Neuronal stem cell (in vitro differentiated cells): ENCODE results near the gene TRAPPC6A.
A peak's percentile ranks its signal among the peaks of the same experiment; 100 is the strongest.

Experiments
- DNase-seq: peaks from one replicate; pipeline ENCODE4 v3.0.0-alpha.2; 2013; ENCODE audit warnings: low spot score
- H2AFZ ChIP-seq: one replicate; pipeline ENCODE4 v1.6.1; 2013; ENCODE audit warnings: mild to moderate bottlenecking, low read length, inconsistent platforms
- H2AK5ac ChIP-seq: 2 replicates; pipeline ENCODE4 v1.6.1; 2013; ENCODE audit warnings: low read depth, mild to moderate bottlenecking, inconsistent platforms, low read length, moderate library complexity, mixed read lengths
- H2BK120ac ChIP-seq: 2 replicates; pipeline ENCODE4 v1.6.1; 2013; ENCODE audit warnings: low read depth, mild to moderate bottlenecking, inconsistent platforms, low read length, moderate library complexity, mixed read lengths
- H2BK12ac ChIP-seq: one replicate; pipeline ENCODE4 v1.6.1; 2013; ENCODE audit warnings: low read length, inconsistent platforms
- H2BK15ac ChIP-seq: 2 replicates; pipeline ENCODE4 v1.6.1; 2013; ENCODE audit warnings: mild to moderate bottlenecking, low read length, inconsistent platforms, mixed read lengths
- H2BK5ac ChIP-seq: one replicate; pipeline ENCODE4 v1.6.1; 2013; ENCODE audit warnings: inconsistent platforms, mild to moderate bottlenecking, low read length, moderate library complexity
- H3K14ac ChIP-seq: one replicate; pipeline ENCODE4 v1.6.1; 2013; ENCODE audit warnings: low read length, inconsistent platforms
- H3K18ac ChIP-seq: 2 replicates; pipeline ENCODE4 v1.6.1; 2013; ENCODE audit warnings: low read length, inconsistent platforms
- H3K23ac ChIP-seq: 2 replicates; pipeline ENCODE4 v1.6.1; 2013; ENCODE audit warnings: low read depth, mild to moderate bottlenecking, mixed read lengths, low read length, inconsistent platforms; ENCODE audit not compliant: poor library complexity
- H3K27ac ChIP-seq: replicated peaks from 3 replicates; pipeline ENCODE4 v1.5.1; 2013; ENCODE audit warnings: low read length, inconsistent platforms
- H3K27me3 ChIP-seq, 3 experiments: 2 replicates each; pipeline ENCODE4 v1.6.1; 2013; ENCODE audit warnings: low read length in 3 of 3, mild to moderate bottlenecking in 2 of 3, inconsistent platforms in 1 of 3, low read depth in 1 of 3, mixed read lengths in 1 of 3, moderate library complexity in 1 of 3; ENCODE audit not compliant: control insufficient read depth in 3 of 3, insufficient read depth in 3 of 3
- H3K36me3 ChIP-seq, 2 donors: replicated peaks in 1 of 2; 2 replicates each; pipeline ENCODE4 v1.6.1; 2013; ENCODE audit warnings: low read length in 2 of 2; ENCODE audit not compliant: control insufficient read depth in 2 of 2, insufficient read depth in 2 of 2
- H3K4ac ChIP-seq: 2 replicates; pipeline ENCODE4 v1.6.1; 2013; ENCODE audit warnings: inconsistent platforms, mild to moderate bottlenecking, low read length, moderate library complexity
- H3K4me1 ChIP-seq, 2 donors: 1 replicate in 1 of 2; 2 replicates in 1 of 2; pipeline ENCODE4 v1.6.1; 2013; ENCODE audit warnings: low read length in 2 of 2, low read depth in 1 of 2; ENCODE audit not compliant: control insufficient read depth in 2 of 2, insufficient read depth in 1 of 2
- H3K4me2 ChIP-seq: one replicate; pipeline ENCODE4 v1.6.1; 2013; ENCODE audit warnings: mild to moderate bottlenecking, low read length, inconsistent platforms; ENCODE audit not compliant: insufficient read depth, poor library complexity, severe bottlenecking
- H3K4me3 ChIP-seq, 2 donors: 2 replicates each; pipeline ENCODE4 v1.5.1; 2013; ENCODE audit warnings: low read length in 2 of 2, mild to moderate bottlenecking in 2 of 2, inconsistent platforms in 1 of 2, moderate library complexity in 1 of 2
- H3K79me1 ChIP-seq: one replicate; pipeline ENCODE4 v1.6.1; 2013; ENCODE audit warnings: low read depth, mild to moderate bottlenecking, inconsistent platforms, low read length, moderate library complexity
- H3K9ac ChIP-seq: one replicate; pipeline ENCODE4 v1.6.1; 2013; ENCODE audit warnings: mild to moderate bottlenecking, low read depth, low read length, inconsistent platforms; ENCODE audit not compliant: poor library complexity
- H3K9me3 ChIP-seq, 2 donors: replicated peaks in 1 of 2; 2 replicates each; pipeline versions ENCODE3 to v1.6.1; 2013; ENCODE audit warnings: low read length in 2 of 2, mild to moderate bottlenecking in 2 of 2, inconsistent platforms in 1 of 2, low read depth in 1 of 2, mixed read lengths in 1 of 2, moderate library complexity in 1 of 2; ENCODE audit not compliant: control insufficient read depth in 2 of 2, insufficient read depth in 1 of 2
- H4K8ac ChIP-seq: one replicate; pipeline ENCODE4 v1.6.1; 2013; ENCODE audit warnings: low read depth, mild to moderate bottlenecking, inconsistent platforms, low read length, moderate library complexity
- H4K91ac ChIP-seq: one replicate; pipeline ENCODE4 v1.6.1; 2013; ENCODE audit warnings: low read length, low read depth, mild to moderate bottlenecking, inconsistent platforms; ENCODE audit not compliant: poor library complexity
- WGBS, 2 donors: extraction: QIAGEN DNeasy Blood & Tissue Kit; methylation state at CpG; one replicate each; pipeline ENCODE4 v1.1.7; 2013; ENCODE audit warnings: missing lambda C conversion rate in 2 of 2, mixed read lengths in 1 of 2; ENCODE audit not compliant: insufficient read length in 2 of 2, insufficient replicate concordance in 1 of 2; ENCODE audit errors: extremely low coverage in 2 of 2; 5-methylcytosine and 5-hydroxymethylcytosine counted together

TRAPPC6A gene

GRCh38 chr19:45144431-45145269, 33.4 kb downstream of the TRAPPC6A start:
- peaks cover 20% of the 10 kb centered on the region for H3K79me1 ChIP-seq
- H4K8ac ChIP-seq, result no peak overlapping the region
- H3K27me3 ChIP-seq, result no peaks in the 10 kb centered on the region
- H2BK120ac ChIP-seq, result no peak overlapping the region
- H3K4me2 ChIP-seq, result no peak overlapping the region
- no peak overlapping the region for H2BK12ac ChIP-seq
- H2AFZ ChIP-seq, result no peak overlapping the region
- peaks cover 26 to 68% of the 10 kb centered on the region in 2 donors for H3K36me3 ChIP-seq
- H3K27ac ChIP-seq, result no peak overlapping the region
- no CpG with 5 or more reads among the region's 53 CpGs for WGBS, 2 donors
- no peak overlapping the region for H2AK5ac ChIP-seq
- no peak overlapping the region for H2BK15ac ChIP-seq
- H3K23ac ChIP-seq, result no peak overlapping the region
- no peak overlapping the region for H3K4me3 ChIP-seq
- H3K18ac ChIP-seq, result no peak overlapping the region
- no peak for DNase-seq
- peaks cover 0 to 2% of the 10 kb centered on the region in 2 donors for H3K9me3 ChIP-seq
- no peak overlapping the region for H2BK5ac ChIP-seq
- H3K4me1 ChIP-seq, result no peaks in the 10 kb centered on the region
- no peak overlapping the region for H3K4ac ChIP-seq
- H3K9ac ChIP-seq, result no peak overlapping the region
- no peak overlapping the region for H3K14ac ChIP-seq
- no peak overlapping the region for H4K91ac ChIP-seq

- H3K4me3 ChIP-seq, result no peak overlapping the region
Measured at GRCh38 chr19:45142726-45143110, 35.3 kb downstream of the TRAPPC6A start.

GRCh38 chr19:45142016-45142725, 35.9 kb downstream of the TRAPPC6A start:
- Histone ChIP-seq H2BK15ac (no peak overlapping the region), H3K23ac (no peak overlapping the region), H2AFZ (no peak overlapping the region), H2BK5ac (no peak overlapping the region), H4K91ac (no peak overlapping the region), H3K36me3 (peaks cover 24 to 59% of the 10 kb centered on the region in 2 donors), H4K8ac (no peak overlapping the region), H3K4me1 (peaks cover 1 to 8% of the 10 kb centered on the region in 2 donors), H2BK120ac (peak overlapping the region; percentile 47), H3K4ac (no peak overlapping the region), H3K79me1 (peaks cover 24% of the 10 kb centered on the region), H3K9me3 (peaks cover 0 to 2% of the 10 kb centered on the region in 2 donors), H3K27me3 (no peaks in the 10 kb centered on the region), H3K4me2 (no peak overlapping the region), H3K4me3 (no peak overlapping the region), H3K18ac (no peak overlapping the region), H3K9ac (no peak overlapping the region), H2AK5ac (no peak overlapping the region), H3K27ac (no peak overlapping the region), H2BK12ac (peak overlapping the region; percentile 10), H3K14ac (no peak overlapping the region)
- WGBS, 2 donors, result no CpG with 5 or more reads among the region's 33 CpGs
- no peak for DNase-seq

More at GRCh38 chr19:45142726-45143110, 35.3 kb downstream of the TRAPPC6A start:
- no peak overlapping the region for H2AK5ac ChIP-seq
- no peak overlapping the region for H4K91ac ChIP-seq
- no peak overlapping the region for H2BK12ac ChIP-seq
- H3K27ac ChIP-seq, result no peak overlapping the region
- H3K4me2 ChIP-seq, result no peak overlapping the region
- no peak overlapping the region for H3K9ac ChIP-seq
- H2BK120ac ChIP-seq, result peak overlapping the region; percentile 47
- H3K9me3 ChIP-seq, result peaks cover 0 to 2% of the 10 kb centered on the region in 2 donors
- no peak overlapping the region for H2BK15ac ChIP-seq
- DNase-seq, result no peak
- no peak overlapping the region for H3K23ac ChIP-seq
- H3K27me3 ChIP-seq, result no peaks in the 10 kb centered on the region
- no peak overlapping the region for H3K14ac ChIP-seq
- no peak overlapping the region for H2AFZ ChIP-seq
- H3K18ac ChIP-seq, result no peak overlapping the region
- H3K79me1 ChIP-seq, result peaks cover 24% of the 10 kb centered on the region
- no CpG with 5 or more reads among the region's 9 CpGs for WGBS, 2 donors
- H3K4me1 ChIP-seq, result peaks cover 0 to 6% of the 10 kb centered on the region in 2 donors
- peaks cover 26 to 62% of the 10 kb centered on the region in 2 donors for H3K36me3 ChIP-seq
- H2BK5ac ChIP-seq, result no peak overlapping the region
- H3K4ac ChIP-seq, result no peak overlapping the region
- no peak overlapping the region for H4K8ac ChIP-seq
